Sciatic nerve (tissue), 2 donors: ENCODE results near the gene KCNMA1. TPM values are rescaled to one million over a fixed set of nuclear protein-coding genes. Genes with fewer than 3 reads are reported as not detected.

Source experiments
- ATAC-seq: fragments of 200-7000 bp; cut with Tn5 transposase; one replicate; pipeline ENCODE4 v1.9.1; 2020; ENCODE audit warnings: mild to moderate bottlenecking, moderate library complexity
- DNase-seq: peaks from one replicate; pipeline ENCODE4 v3.0.0-alpha.2; 2020; ENCODE audit warnings: low spot score
- intact Hi-C: fragments of 100-400 bp; cut with DNase I; formaldehyde crosslinking; loops from one replicate; pipeline ENCODE4 v1.14.2; 2022
- total RNA-seq: library from RNA; stranded (reverse); fragmentation: NEBNext Ultra II Directional; extraction: Animal tissue kit (Norgen Biotek cat#: 25700); gene quantifications from one replicate; pipeline ENCODE4 v1.2.1, GENCODE V29; 2021
- donor health status: DM: no; HTN: no; CAD: no.
- donor health status: DM: no; HTN: no; CAD: no.

KCNMA1 gene
- total RNA-seq, 1 donor from 2014 or later = 10.7 TPM

DNA sequence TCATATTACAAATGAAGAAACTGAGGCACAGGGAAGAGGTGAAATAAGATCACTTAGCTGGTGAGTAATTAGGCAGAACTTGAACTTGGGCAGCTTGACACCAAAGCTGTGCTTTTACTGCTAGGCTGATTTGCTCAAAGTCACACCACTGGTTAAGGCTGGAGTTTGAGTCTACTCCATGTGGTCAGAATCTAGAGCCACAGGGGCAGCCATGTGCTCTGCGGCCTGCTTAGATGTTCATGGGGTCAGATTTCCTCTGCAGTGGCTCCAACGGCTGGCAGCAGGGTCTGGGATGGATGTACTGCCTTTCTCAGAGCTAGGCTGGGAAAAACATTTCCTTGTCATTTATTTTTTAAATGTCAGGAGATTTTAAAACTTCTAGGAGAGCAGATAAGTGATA lies 417.5 kb downstream of the KCNMA1 start:
- intact Hi-C loops = no loop called here
- DNase-seq = no peak
- ATAC-seq = no peak

DNA sequence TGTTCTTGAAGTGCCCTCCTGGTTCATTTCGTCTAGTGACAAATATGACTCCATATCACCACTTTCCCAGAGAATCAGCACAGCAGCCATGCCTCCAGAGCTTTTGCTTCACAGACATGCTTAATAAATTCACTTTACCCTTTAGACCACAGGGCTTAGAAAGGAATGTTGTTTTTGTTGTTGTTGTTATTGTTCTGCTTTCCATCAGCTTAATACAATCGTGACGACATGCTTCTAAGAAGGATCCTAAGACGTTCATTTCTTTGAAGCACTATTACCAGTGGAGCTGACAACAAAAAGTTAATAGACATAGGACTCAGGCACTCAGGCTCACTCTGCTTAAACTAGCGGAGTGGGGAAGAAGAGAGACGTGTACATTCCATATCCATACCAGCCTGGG lies 418.6 kb downstream of the KCNMA1 start:
- intact Hi-C loops = no loop called here
- no peak for DNase-seq
- ATAC-seq = no peak

DNA sequence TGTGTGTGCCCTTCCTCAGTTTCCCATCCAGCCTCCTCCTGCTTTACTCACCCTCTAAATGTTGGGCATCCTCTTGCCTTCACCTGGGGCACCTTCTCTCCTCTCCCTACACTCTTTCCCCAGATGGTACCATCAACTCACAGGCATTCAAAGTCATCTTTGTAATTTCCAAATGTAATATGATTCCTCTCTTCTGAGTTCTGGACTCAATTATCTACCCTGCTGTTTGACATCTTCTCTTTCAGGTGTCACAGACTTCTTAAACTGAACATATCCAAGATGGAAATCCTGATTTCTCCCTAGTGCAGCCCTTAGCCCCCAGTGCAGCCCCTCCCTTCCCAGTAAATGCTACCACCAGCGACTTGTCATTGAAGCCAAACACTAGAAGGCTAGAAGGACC lies 422.8 kb downstream of the KCNMA1 start:
- DNase-seq = no peak
- intact Hi-C loops = no loop called here
- no peak for ATAC-seq

DNA sequence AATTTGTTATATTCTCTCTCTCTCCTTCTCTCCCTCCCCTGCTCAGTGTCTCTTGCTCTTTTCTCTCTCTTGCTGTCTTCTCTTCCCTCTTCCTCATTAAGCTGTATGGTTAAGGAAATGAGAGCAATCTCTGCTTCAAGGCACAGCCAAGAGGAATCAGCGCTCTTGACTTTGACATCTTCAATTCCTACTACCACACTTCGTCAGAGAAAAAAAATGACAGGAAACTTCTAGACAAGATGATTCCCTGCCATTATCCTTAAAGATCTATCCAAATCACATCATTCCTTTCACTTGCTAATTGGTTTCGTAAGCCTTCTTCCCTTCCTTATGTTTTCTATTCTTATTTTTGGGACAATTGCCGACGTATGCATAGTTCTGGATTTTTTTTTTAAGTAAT lies 425.0 kb downstream of the KCNMA1 start:
- DNase-seq (no peak), ATAC-seq (no peak)
- intact Hi-C loops = no loop called here

DNA sequence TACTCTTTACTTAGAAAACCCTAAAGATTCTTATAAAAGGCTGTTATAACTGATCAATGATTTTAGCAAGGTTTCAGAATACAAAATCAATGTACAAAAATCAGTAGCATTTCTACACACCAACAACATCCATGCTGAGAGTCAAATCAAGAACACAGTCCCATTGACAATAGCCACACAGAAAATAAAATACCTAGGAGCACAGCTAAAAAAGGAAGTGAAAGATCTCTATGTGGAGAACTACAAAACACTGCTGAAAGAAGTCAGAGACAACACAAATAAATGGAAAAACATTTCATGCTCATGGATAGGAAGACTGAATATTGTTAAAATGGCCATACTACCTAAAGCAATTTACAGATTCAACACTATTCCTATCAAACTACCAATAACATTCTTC lies 427.0 kb downstream of the KCNMA1 start:
- ATAC-seq = no peak
- no peak for DNase-seq
- intact Hi-C loops = no loop called here

DNA sequence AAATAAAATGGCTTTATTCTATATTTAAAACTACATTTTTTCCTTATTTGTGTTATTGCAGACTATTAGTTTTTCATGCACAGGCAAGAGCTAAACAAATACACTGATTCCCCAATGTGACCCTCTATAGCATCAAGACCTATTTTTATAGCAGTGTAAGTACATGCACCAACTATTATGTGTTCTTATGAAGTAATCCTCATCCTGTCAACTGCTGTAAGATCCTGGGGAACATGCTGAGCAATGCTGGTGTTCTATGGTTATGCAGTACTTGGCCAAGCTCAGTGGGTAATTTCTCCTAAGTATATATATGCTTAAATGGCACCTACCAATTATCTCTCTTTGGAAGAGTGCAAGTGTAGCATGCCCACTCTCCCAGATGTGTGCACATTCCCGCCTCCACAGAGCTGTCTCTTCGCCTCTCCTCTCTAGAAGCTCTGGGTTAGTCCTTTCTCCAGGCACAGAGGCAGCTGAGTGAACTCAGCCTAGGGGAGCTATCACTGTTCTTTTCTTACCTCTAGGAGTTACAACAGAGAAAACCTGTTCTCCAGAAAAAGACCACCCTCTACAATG lies 428.8 kb downstream of the KCNMA1 start:
- DNase-seq = no peak
- intact Hi-C loops = no loop called here
- ATAC-seq = no peak

DNA sequence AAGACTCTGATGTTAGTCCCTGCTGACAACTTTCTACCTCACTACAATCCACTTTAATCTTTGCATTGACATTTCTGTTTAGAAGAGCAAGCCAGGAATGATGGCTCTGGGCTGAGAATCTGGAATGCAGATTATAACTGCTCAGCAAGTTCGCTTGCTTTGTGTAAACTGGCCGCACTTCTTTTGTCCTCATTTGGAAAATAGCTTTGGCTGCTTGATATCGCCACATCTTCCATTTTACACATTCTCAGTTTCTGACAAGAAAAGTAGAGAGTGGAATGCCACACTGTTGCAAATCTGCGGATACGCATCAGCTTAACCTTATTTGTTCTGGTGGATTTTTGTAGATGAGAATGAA lies 429.8 kb downstream of the KCNMA1 start:
- ATAC-seq (no peak), DNase-seq (no peak)
- intact Hi-C loops = no loop called here

DNA sequence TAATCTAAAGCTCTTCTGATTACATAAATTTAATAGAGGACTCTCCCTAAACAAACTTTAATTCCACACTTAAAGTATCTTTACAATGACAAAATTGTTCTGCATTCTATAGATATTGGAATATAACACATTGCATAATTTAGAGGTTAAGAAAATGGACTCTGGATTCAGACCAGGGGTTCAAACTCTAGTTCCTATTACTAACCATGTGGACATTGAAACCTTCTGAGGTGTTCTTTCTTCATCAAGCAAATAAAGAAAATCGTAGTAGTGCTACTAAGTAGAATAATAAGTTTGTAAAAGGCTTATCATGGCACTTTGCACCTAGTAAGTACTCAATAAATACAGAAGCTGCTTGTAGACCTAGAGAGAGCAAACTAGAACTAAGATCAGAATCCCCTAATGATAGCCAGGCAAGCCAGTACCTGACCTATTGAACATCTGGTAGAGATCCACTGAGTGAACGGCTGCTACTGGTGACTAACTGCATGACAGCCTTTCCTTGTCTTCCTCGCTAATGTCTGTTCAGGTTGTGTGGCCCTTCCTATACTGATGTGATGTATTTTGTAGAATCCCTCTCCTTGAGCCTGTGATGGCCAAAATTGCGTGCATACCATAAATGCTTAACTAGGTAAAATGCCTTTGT lies 430.3 kb downstream of the KCNMA1 start:
- intact Hi-C loops = no loop called here
- ATAC-seq (no peak), DNase-seq (no peak)

DNA sequence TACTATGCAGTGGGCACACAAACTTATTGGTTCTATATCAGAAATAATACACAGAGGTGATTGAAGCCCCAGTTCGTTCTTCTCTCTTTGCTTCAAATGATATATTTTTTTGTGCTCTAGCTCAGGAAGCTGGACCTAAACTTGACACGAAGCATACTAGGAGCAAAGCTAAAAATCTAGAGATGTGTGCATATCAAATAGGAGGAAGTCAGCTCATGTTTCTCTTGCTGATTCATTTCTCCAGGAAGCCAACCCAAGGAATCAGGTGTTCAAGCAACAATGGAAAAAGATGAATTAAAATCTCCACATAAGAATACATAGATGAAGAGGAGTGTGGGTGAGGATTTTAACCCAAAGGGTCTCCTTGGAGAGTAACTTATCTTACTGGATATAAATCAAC lies 432.5 kb downstream of the KCNMA1 start:
- no peak for ATAC-seq
- no peak for DNase-seq
- intact Hi-C loops = no loop called here

DNA sequence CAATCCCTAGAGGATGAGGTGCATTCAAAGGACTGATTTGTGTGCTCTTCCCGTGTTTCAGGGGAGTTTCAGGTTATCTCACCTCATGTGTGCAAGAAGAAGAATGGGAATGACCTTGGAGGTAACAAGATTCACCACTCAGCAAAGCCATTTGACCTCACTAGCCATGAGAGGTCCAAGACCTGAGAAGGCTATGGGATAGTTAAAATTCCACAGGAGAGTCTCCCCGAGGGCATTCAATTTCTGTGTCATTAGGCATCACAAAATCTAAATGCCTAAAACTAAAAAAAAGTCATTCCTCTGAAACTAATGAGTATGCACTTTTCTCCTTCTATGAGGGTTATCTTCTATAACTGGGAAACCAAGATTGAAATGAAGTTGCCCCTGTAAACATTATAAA lies 433.4 kb downstream of the KCNMA1 start:
- intact Hi-C loops = no loop called here
- DNase-seq (no peak), ATAC-seq (no peak)

DNA sequence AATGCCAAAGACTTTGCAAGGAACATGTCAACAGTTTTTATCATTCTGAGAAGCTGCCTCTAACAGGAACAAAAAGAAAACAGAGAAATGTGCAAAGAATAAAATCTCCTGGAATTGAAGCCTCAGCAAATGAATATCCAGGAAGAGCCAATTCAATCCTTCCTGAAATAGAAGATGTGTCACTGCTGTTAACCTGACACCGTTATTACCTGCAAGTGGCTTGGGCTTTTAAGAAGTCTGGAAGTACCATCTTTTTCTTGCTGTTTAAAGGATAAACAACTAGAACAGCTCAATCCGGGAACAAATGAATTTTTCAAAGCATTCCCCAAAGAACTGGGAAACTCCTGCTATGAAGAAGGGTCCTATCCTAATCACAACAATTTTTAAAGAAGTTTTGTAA lies 434.8 kb downstream of the KCNMA1 start:
- ATAC-seq (no peak), DNase-seq (no peak)
- intact Hi-C loops = no loop called here

DNA sequence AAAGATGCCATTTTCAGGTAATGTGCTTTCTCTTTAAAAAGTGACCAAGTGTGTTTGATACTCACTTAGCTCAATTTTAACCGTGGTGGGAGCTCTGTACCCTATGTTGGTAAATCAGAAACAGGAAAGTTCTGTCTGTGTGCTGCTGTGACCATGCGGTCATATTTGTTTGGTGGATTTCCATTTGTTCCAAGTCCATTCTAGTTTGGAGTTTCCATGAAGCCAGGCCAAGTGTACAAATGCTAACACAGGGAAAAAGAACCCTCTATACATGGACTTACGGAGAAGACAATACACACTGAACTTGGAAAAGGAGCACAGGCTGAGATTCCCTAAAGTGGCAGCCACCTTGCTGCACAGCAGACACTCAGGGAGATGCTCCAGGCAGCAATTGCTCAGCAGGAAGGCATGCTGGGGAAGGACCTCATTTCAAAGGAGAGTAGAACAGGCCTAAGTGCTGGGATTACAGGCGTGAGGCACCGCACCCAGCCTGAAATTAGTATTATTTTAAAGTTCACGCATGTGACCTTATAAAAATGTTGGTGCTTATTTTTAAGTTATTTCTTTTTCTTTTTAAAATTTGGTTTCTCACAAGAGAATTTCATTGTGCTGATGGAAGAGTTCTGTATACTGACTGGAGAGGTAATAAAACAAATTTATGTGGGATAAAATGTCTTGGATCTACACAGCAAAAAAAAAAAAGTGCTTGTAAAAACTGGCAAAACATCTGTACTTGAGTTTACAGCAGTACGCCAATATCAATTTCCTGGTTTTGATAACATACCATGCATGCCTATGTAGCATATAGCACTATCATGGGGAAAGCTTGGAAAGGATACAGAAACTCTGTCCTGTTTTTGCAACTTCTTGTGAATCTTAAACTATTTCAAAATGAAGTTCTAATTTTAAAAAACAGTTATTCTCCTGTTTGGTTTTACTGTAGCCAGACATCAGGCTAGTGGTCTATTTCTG lies 436.2 kb downstream of the KCNMA1 start:
- intact Hi-C loops = no loop called here
- ATAC-seq (no peak), DNase-seq (no peak)

DNA sequence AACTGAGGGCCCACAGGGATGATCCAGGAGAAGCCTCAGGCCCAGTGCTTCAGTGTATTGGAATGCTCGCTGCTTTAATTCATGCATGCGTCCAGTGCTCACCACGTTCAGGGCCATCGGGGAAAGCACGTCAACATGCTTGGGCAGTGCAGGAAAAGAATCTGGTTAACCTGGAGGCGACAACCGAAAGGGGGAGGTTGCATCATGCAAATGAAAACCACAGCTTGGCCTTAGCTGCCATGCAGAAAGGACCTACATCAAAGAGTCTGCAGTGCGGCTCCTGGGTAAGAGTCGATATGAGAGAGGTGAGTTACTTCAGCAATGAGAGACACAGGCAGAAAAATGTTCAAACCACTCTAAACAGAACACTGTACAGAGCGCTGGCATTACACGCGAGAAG lies 440.1 kb downstream of the KCNMA1 start:
- intact Hi-C loops = no loop called here
- no peak for ATAC-seq
- no peak for DNase-seq

DNA sequence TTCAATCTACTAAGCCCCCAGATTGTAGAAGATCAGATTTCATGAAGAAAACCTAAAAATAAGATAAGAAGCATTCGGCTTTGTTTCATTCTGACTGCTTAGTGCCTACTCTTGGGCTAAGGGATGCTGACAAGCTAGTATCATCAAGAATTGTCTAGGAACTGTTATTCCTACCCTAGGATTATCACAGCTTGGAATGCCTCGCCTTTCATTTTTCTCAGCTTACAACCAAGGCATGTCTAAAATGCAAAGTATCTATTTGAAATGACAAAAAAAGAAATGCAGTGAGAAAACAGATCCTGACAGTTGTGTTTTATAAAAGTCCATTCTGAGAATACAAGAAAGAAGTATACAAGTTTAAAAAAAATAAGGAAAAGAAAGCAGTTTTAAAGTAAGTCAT lies 441.0 kb downstream of the KCNMA1 start:
- intact Hi-C loops = no loop called here
- DNase-seq (no peak), ATAC-seq (no peak)

DNA sequence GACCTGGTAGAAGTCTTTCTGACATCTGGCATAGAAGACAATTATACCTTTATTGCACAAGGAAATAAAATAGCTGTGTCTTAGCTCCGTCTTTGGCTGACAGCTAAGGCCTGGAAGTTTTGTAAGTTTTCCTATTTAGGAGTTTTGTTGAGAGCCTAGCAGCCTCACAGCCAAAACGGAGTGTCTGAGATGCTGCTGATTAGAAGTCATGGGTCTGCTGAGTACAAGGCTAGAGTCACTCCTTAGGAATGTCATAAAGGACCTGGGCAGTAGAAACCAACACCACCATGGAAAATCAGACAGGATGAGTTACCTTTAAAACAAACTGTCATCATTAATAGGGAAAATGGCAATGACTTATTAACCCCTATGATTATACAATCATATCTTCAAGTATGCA lies 442.5 kb downstream of the KCNMA1 start:
- intact Hi-C loops = no loop called here
- ATAC-seq (no peak), DNase-seq (no peak)

DNA sequence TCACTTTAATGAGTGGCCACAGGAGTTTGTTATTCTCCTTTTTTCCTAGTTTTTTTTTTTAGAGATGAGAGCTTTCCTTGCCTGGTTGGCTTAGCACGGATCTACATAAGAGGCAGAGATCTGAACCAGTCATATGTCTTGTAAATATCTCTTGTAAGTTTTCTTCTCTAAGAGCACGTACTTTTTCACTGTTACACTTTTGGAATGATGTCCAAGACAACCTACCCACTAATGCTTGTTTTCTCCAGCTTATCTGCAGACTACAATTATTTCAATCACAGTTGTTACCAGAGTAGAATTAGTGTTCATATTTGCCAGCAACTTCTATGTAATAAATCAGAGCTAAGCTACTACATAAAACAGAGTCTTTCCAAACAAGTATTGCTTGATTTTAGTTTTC lies 444.6 kb downstream of the KCNMA1 start:
- DNase-seq = no peak
- intact Hi-C loops = no loop called here
- no peak for ATAC-seq

DNA sequence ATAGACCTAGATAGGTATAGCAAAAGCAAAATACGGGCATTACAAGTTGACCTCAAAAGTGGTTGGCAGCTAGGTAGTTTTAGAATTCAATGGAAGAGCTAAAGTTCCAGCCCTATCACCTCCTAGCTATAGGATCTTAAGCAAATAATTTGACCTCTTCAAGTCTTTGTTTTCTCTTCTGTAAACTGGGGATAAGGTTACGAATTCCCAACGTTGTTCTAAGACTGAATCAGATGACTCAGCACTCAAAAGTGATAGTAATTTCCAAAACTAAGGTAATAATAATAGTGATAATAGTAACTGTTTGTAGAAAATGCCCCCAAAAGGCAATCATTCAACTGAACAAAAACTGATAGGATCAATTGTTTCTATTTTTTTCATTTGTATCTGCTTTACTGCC lies 445.2 kb downstream of the KCNMA1 start:
- intact Hi-C loops = no loop called here
- no peak for DNase-seq
- ATAC-seq = no peak

DNA sequence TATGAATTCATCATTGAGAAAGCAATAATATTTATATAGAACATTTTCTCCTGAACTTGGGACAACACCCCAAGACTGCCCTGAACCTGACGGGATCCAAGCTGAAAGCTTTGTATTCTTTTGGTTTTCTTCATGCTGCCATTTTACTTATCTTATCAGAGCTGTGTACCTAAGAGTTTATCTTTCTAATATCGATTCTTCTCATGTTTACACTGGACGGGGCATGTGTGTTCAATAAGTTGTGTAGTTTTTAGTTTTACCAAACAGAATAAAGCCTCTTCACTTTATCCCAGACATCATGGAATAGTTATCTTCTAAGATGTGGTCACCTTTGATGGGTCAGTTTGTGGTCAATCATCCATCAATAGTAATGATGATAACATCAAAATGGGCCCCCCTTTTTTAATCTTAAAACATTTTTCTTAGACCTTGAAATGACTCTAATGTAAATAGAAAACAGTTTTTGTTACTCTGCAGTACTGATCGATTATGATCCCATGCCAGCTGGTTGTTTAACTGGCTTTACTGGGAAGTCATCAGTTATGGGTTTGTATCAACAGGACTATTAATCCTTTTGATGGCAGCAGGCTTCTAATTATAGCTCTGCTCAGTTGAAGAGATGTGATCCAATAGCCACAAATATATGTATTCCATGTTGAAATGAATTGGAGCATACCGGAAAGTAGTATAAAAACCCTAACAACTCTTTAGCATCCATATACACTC lies 446.1 kb downstream of the KCNMA1 start:
- no peak for DNase-seq
- no peak for ATAC-seq
- intact Hi-C loops = no loop called here

DNA sequence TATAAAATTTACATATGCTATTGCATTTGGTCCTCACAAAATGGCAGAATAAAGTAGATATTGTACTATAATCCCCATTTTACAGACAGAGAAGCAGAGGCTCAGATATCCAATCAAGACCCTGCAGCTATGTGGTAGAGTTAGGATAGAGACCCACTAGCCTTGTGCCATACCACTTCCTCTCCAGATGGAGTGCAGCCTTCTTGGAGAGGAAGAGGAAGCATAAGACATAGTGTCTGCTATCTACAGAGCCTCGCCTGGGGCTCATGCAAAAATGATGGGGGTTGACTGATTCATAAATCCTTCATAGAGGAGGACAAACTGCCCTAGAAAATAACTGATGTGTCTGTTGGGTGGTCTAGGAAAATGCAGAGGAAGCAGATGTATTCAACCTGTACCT lies 447.3 kb downstream of the KCNMA1 start:
- DNase-seq (no peak), ATAC-seq (no peak)
- intact Hi-C loops = no loop called here

DNA sequence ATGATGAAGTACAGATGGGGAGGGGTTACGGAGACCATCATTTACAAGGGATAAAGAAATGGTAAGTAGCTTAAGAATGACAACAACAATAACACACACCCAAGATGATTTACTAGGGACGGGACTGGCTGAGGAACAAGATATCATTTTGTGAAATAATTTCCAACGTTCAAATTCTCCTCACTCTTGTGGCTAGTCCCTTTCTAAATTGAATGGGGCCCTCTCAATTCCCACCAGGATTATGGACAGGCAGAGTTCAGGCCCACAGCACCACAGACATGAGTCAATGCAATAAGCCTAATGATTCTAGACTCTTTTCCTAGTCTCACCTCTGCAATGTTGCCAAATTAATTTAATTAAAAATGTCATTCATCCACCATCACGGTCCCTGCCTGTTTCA lies 448.1 kb downstream of the KCNMA1 start:
- intact Hi-C loops = no loop called here
- ATAC-seq (no peak), DNase-seq (no peak)
